ENCODE results near the gene ISCA2.
"Not testable (repeated sequence)": the region's sequence is repeated elsewhere in the genome, so short reads cannot be mapped to it uniquely, and the experiment has no call there.

The ISCA2 gene, protein sequence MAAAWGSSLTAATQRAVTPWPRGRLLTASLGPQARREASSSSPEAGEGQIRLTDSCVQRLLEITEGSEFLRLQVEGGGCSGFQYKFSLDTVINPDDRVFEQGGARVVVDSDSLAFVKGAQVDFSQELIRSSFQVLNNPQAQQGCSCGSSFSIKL

DNA sequence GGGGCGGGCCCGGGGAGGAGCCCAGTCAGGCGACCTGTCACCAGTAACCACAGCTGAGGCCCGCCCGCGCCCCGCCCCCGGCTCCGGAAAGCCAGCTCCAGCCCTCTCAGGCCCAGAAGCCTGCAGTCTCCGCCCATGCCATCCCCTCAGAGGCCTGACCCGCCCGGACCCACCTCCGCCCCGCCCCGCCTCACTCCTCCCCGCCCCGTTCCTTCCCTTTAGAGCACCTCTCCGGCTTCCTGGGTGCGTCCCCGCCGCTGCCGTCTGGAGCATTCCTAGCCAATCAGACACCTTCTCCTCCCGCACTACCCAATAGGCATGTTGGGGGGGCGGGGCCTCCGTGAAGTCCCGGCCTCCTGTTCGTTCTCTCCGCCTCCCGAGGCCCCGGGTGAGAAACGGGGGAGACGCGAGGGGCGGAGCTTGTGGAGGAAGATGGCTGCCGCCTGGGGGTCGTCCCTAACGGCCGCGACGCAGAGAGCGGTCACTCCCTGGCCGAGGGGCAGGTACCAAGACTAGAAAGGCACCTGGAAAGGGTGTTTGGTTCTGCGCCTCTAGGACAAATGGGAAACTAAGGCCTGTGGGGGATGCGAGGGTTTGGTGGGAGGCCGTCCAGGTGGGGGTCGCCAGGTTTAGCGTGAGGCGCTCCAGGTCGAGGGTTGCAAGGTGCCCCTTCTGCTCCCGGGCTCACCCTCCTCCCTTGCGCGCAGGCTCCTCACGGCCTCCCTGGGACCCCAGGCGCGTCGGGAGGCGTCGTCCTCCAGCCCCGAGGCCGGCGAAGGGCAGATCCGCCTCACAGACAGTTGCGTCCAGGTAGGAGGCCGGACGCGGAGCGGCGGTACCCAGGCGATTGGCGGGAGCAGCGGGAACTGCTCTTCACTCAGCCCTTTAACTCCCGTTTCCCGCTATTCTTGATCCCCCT lies at the start of gene ISCA2:
Gene ISCA2 (plus strand): TSS at position 423 of the 919 bp plus-strand sequence. CDS start 10 bp downstream, at position 433.
- ATAC-seq = peak; percentile 97
- peak; percentile 100 for DNase-seq

DNA sequence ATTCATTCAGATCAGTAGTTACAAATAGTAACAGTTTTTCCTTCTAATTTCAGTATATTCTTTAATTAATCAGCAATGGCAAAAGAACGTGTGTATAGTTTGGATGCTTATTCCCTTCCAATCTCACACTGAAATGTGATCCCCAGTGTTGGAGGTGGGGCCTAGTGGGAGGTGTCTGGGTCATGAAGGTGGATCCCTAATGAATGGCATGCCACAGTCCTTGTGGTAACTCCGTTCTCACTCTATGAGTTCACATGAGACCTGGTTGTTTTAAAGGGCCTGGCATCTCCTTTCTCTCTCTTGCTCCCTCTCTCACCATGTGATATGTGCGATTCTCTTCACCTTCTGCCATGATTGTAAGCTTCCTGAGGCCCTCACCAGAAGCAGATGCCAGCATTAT lies 48.7 kb upstream of the ISCA2 start:
- no peak for ATAC-seq
- no peak for DNase-seq

DNA sequence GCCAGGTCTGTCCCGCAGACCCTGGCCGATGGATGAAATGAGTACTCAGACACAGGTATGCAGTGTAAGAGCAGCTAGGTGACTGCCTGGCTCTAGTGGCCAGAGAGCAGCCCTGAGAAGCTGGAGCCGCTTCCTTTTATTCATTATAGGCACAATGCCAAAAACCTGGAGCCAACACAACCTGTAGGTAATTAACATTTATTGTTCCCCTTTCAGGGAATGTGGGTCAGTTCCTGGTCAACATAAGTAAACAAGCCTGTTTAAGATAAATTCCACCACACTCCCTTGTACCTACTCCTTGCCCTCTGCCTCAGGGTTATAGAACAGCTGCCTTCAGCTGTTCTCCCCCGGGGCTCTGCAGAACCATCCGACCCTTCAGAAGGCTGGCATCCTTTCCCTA lies 39.2 kb upstream of the ISCA2 start:
- DNase-seq, ATAC-seq: not testable (repeated sequence)

DNA sequence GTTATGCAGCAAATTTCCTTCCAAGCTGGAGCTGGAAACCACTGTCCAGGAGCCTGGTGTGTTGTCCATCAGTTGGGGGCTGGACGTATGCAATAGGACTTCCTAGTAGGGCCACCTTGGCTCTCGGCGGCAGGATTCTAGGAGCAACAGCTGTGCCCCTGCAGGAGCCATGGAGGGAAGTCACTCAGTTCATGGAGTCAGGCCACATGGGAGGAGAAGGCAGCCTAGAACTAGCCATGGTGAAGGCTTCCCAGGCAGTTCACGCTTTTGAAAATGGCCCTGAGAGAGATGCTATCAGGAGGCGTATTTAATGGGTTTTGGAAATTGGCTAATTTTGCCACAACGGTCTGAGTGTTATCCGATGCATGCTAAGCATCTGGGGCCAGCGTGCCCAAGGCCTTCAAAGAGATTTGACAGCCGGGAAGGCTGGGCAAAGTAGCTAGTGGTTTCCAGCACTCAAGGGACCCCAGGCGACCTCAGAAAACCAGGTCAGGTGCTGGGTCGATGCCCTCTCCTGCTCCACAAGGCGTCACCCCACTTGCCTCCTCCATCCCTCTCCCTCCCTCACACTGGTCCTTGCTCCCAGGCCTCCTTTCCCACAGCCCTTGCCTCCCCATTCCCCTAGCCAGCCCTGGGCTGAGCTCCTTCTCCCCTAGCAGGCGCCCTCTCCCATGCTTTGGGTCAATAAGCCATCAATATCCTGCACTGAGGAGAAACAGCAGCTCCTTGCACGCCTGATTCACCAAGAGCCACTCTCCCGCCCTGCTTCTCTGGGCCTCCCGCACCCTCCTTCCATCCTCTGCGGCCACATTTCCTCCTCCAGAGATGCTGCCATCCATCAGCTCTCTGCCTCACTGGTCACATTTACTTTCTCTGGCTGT lies 36.6 kb upstream of the ISCA2 start:
- DNase-seq = no peak
- ATAC-seq = no peak

DNA sequence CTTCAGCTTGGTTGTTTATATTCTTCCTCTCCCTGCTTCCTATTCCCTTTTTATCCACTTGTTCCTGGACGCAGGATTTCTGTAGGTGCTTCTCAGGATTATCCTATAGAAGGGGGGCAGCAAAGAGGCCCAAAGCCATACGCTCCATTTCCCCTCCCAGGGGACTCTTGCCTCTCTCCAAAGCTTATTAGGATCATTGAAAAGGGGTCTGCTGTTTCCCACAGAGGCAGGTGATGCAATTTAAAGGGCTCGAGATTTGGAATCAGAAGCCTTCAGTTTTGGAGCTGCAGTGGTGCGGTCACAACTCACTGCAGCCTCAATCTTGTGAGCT lies 36.0 kb upstream of the ISCA2 start:
- DNase-seq = no peak
- ATAC-seq = no peak

DNA sequence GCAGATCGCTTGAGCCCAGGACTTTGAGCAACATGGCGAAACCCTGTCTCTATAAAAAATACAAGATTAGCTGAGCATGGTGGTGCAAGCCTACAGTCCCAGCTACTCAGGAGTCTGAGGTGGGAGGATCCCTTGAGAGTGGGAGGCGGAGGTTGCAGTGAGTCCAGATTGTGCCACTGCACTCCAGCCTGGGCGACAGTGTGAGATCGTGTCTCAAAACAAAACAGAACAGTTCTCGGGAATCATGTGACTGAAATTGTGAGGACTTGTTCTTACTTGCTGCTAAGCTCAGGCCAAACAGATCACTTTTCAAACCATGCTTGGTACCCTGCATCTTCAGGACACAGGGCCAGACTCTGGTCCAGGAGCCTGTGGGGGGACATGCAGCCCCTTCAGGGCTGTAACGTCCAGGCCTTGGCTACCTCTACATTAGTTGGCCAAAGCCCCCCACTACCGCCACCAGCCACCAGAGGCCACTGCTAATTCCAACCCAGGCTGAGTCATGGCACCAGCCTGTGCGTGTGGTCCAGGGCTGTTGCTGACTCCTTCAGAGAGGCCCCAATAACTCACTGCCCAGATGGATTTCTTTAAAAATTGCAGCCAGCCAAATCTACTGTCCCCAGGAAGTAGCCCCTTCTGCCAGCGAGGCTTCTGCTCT lies 34.1 kb upstream of the ISCA2 start:
- DNase-seq (peak; percentile 54), ATAC-seq (peak; percentile 86)

DNA sequence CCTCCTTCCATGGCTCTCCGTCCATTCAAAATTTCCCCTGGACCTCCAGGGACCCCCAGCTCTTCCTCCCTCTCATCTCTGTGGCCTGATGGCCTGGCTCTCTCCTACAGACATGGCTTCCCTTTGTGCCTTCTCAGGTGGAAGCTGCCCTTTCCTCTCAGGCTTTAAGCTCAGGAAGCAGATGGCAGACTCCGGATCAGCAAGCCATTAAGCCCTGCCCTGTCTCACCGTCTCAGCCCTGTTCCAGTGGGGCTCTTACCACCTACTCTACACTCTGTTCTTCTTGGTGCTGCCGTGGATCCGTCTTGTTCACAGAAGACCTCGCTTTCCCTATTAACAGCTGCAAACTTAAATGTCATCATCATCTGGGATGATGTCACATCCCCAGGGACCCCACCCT lies 33.6 kb upstream of the ISCA2 start:
- ATAC-seq (no peak), DNase-seq (no peak)

DNA sequence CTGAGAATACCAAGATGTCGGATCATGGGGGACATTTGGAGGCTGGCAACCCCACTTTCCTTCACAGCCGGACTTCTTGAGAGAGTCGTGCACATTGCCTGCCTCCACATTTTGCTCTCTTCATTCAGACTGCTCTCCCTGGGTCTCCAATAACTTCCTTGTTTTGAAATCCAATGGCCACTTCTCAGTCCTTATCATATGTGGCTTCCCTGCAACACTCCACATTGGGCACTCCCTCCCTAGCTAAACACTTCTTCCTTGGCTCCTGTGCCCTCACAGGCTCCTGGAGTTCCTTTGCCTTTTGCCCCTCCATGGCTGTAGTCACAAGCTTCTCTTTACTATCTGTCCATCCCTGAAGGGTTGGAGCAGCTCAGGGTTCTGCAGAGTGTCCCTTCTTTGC lies 30.6 kb upstream of the ISCA2 start:
- ATAC-seq = no peak

DNA sequence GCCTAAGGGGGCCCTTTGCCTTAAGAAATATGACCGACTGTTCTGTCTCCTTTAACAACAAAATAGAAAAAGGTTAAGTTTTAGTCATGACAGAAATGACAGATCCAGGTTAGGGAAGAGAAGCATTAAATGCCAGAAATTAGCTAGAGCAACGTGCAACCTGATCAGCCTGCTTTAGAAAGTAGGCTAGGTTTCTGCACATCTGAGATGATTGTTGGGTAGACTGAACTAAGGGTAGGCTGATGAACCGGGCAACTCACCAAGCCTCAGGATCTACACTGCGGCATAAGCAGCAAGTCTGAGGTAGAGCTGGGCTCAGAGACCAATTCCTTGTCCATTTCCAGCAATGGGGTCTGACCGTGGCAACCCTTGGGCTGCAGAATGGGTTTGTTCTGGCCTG lies 29.9 kb upstream of the ISCA2 start:
- DNase-seq (no peak), ATAC-seq (no peak)

More for the DNA sequence above, 30.6 kb upstream of the ISCA2 start:
- DNase-seq = no peak

DNA sequence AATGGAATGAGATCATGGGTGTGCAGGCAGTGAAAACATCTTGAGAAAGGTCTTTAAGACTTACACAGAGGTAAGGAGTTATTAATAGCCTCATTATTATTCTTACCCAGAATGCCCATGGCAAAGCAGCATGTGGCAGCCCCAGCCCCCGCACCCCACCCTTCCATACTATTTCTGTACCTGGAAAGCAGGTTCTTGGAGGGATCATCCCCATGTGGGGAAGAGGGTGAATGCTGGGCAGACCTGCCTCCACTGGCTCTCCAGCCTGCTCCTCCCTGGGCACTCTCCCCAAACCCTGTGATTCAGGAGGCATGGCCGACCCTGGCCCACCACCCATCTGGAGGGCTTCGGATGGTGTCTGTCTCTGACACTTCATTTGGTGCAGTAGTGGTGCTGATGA lies 28.8 kb upstream of the ISCA2 start:
- ATAC-seq = no peak
- no peak for DNase-seq

DNA sequence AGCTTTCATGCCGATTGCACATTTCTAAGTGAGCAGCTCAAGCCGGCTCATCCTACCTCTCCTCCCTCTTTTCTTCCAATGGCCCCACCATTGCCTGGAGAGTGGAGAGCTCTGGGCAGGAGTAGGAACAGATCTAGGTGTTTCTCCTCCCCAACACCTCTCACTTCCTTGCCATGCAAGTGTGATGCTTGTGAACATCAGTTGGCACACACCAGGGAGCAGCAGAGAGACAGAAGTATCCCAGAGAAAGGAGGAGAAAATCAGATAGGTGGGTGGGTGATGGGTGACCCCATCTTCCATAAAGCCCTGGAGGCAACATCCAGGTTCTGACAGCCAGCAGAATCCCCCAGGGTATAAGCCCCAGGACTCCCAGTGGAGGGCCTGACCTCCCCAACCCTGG lies 28.2 kb upstream of the ISCA2 start:
- ATAC-seq = no peak
- DNase-seq = no peak

DNA sequence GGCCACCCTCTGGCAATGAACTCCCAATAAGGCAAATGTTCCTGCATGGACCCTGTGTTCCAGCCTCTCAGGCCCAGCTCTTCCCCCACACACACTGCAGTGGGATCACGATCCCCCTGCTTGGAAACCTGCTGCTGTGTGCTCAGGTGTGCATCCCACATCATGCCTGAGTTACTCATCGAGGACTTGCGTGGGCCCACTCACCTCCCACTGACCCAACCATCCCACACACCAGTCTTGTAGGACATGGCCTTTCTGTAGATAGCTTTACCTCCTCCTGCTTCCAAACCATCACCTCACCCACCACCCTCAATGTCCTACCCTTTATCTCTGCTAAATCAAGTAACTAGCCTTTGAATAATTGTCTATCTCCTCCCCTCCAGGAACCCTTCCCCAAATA lies 25.1 kb upstream of the ISCA2 start:
- DNase-seq (no peak), ATAC-seq (no peak)

DNA sequence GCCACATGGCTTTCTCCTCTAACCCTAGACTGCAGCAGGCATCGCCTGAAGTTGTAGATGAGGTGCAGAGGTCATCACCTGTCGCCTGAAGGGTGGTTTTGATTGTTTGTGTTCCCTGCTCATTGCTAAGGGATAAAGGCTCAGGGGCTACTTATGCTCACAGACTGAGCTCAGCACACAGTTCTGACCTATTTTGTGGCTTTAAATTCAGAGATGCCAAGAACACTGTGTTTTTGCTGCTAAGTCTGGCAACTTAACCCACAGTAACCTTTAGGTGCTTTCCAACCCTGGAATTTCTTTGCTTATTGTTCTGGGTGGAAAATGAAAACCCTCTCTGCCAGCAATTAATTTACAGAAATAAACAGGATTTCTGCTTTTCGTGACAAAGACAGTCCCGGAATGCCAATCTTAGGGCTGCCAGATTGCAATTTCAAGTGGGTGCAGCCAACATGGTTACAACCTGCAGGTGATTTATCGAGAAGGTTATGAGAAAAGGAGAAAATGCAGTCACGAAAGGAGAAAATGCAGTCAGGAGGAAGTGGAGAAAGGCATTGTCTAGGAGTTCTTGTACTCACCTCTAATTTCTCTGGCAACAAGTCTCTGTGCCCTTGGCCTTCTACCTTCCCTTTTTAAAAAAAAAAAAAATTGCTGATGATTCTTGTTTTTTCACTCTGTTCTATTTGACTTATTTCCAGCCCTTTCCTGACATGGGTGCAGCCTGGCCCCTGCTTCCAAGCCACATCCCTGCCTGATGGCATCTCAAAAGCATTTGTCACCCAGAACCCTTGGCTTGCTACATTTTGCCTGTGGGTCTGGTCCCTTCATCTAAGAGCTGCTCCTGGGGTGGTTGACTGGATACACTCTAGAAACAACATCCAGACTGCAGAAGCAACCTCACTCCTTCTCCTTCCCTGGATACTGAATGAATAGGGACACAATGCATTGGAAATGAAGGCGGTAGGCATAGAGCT lies 23.7 kb upstream of the ISCA2 start:
- no peak for ATAC-seq
- no peak for DNase-seq

DNA sequence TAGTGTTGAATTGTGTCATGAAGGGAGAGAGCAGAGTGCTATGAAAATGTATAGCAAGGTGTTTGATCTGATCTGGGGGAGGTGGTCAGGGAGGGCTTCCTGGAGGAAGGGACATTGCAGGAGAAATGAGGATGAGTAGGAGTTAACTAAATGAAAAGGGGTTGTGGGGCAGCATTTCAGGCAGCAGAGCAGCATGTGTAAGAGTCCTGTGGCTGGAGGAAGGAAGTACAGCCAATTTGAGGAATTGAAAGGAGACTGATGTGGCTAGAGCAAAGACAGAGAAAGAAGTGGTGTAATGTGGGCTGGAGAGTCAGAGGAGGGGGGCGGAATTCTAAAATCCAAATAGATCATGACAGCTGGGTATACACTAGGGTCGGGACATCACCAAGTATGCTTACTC lies 21.0 kb upstream of the ISCA2 start:
- DNase-seq (no peak), ATAC-seq (no peak)

DNA sequence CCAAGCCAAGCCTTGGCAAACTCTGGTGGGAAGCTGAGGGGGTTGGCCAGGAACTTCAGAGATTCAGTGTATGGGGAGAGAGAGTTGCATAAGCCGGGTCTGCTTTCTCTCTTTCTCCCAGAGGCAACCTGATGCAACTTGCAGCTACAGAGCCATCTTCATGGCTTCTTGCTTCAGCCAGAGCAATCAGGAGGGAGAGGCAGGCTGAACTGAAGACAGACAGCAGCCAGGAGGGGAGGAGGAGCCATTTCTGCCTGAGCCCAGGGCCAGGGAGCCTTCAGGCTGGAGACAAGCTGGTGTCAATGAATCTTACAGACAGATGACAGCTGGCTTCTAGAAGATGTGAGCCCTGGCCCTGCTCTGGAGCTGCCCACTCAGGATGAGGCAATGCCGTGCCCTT lies 19.2 kb upstream of the ISCA2 start:
- ATAC-seq = no peak
- no peak for DNase-seq

DNA sequence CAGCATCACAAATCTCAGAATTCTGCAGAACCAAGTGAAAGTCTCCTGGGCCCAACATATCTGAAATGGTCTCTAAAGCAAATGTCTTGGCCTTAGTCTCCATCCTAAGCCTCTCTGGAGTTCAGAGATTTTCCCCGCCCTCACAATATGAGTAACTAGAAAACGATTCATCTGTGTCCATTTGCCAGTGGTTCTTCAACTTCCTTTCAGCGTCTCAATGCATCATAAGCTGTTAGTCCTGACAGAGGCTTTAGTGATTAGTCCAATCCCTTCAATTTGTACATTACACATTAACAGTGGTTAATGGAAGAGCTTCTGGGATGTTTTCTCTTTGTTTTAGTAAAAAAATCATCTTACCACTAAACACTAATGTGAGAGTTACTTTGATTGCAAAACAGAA lies 17.9 kb upstream of the ISCA2 start:
- DNase-seq (no peak), ATAC-seq (no peak)

DNA sequence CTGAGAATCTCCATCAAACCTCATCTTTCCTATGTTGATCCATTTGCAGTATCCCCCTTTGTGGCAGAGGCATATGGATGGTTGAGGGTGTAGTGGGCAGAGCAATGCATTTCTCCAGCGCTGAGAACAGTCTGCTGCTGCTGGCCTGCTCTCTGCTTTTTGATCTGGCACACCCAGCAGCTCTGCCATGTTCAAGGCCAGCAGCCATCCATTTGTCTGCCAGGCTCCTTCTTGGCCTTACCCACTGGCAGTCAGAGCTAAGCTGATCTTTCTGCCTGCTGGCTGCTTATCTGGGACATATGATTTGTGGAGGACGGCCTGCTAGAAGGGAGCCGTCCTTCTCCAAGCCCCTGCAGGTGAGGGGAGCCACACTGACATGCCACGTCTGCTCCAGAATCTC lies 17.5 kb upstream of the ISCA2 start:
- ATAC-seq (no peak), DNase-seq (no peak)

DNA sequence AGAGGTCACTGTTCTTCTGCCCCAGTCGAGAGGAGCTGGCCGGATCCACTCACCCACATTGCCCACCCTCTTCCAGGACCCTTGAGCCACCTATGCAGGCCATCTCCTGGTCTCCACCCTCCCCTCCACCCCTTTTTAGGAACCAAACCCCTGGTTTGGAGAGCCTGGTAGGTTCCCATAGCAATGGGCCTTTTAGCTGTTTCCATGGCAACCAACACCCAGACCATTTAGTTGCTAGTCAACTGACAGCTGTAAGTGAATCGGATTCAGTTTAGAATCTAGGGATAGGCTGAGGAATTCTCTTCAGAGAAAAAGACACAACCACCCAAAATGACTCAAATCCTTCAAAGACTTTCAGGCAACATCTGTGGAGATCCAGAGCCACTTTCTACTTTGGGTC lies 17.0 kb upstream of the ISCA2 start:
- DNase-seq (no peak), ATAC-seq (no peak)

DNA sequence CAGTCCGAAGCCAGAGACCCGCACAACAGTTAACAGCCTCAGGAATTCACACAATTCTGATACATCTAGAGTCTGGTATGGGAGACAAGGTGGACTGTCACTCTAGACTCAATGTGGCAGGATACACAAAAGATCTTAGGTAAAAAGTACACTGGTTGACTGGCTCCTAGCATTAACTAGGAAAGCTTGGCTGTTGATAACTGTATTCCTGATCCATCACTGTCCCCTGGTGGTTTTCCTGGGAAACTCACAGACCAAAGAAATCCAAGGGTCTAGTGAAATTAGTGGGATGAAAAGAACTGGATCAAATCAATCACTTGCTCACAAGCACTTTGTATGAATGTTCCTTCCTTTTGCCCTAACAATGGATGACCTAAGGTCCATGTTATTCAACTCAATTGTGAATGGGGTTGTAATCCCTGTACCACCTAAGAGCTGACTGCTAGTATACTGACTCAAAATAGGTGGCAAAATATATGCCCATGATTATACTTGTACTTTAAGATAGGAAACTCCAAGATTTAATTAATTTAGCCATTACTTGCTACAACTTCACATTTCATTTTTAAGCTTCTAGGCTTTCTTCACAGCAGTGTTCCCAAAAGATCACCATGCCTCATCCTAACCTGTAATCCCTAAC lies 14.4 kb upstream of the ISCA2 start:
- no peak for DNase-seq
- ATAC-seq = no peak

DNA sequence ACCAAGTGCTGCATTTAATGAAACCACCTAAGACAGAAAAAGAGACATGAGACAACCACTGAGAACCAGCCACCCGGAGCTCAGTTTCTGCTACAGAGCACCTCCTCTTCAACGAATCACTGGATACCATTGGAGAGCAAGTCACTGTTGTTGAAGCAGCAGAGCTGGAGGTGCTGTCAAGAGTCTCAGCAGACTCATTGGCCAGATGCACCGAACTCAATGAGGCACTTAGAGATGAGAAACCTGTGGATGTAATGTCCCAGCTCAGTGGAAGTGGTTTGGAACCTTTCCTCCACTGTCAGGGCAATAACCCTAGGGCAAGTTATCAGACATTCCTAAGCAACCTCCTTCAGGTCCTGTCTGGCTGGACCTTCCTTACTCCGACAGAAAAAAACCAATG lies 13.5 kb upstream of the ISCA2 start:
- no peak for ATAC-seq
- no peak for DNase-seq

DNA sequence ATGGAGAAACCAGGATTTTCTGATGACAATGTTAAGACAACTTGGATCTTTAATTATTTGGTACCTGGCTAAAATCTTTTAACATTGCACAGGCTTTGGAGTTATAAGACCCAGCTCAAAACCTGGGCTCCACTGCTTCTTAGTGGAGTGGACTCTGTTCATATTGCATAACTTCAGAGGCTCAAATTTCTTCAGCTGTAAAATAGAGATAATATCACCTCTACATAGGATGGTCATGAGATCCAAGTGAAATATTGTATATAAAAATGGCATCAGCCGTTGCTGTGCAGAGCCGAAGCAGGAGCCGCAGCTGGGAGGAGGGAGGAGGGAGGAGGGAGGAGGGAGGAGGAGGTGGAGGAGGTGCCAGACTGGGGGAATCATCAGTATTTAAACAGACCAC lies 11.0 kb upstream of the ISCA2 start:
- ATAC-seq = no peak
- DNase-seq = no peak

Measured in stimulated activated naive CD8-positive, alpha-beta T cell treated with anti-CD3 and anti-CD28 coated beads, Interleukin-15, Interleukin-2, amounts not matched to agents 100 U/mL and 50 U/mL, for 24 hours (primary cell).